GM12892 (cell line): ENCODE results near the gene CAPZB.

Experiments used
- POLR2A ChIP-seq: IDR thresholded peaks from 2 replicates; pipeline ENCODE4 v1.6.1; 2011; ENCODE audit warnings: low read depth, low read length, control low read depth
- POLR2AphosphoS5 ChIP-seq: IDR thresholded peaks from 2 replicates; pipeline ENCODE4 v1.6.1; 2011; ENCODE audit warnings: low read depth, low read length, control low read depth

DNA sequence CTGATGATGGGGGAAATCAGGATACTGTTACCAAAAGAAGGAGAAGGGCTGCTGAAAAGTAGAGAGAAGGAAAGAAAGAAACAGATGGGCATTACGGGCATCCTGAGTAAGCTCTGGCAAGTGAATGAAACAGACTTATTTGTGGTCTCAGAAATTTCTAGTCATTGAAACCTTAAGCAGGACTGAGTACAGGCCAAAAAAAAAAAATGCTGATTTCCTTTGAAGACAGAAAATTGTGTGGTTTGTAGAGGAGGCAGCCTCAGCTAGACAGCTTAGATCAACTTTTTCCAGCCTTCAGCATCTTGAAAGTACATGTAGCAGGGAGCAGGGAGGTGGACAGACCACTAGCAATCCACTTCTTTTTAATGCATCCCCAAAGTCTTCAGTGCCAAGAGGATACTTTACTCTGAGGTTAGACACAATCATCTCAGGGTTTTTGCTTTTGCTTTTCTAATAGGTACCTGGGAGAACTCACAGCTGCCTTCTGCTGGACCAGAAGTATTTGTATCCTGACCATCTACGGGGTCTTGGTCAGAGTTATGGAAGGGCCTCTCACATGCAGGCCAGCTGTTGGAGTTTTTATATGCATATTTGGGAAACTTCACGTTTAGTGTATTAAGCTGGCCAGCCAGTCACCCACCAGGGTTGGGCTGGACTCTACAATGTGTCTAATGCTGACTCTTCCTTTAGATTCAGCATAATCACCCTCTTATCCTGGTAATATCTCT is 10.6 kb upstream of the CAPZB start:
- TF ChIP-seq POLR2AphosphoS5 (no peak), POLR2A (no peak)
